SIG-M5 (cell line): Measurements from ENCODE around the gene ACP1.

Experiments used
- DNase-seq: peaks from one replicate; lab custom pipeline; 2025; lab: John Stamatoyannopoulos, UW

Gene ACP1

DNA sequence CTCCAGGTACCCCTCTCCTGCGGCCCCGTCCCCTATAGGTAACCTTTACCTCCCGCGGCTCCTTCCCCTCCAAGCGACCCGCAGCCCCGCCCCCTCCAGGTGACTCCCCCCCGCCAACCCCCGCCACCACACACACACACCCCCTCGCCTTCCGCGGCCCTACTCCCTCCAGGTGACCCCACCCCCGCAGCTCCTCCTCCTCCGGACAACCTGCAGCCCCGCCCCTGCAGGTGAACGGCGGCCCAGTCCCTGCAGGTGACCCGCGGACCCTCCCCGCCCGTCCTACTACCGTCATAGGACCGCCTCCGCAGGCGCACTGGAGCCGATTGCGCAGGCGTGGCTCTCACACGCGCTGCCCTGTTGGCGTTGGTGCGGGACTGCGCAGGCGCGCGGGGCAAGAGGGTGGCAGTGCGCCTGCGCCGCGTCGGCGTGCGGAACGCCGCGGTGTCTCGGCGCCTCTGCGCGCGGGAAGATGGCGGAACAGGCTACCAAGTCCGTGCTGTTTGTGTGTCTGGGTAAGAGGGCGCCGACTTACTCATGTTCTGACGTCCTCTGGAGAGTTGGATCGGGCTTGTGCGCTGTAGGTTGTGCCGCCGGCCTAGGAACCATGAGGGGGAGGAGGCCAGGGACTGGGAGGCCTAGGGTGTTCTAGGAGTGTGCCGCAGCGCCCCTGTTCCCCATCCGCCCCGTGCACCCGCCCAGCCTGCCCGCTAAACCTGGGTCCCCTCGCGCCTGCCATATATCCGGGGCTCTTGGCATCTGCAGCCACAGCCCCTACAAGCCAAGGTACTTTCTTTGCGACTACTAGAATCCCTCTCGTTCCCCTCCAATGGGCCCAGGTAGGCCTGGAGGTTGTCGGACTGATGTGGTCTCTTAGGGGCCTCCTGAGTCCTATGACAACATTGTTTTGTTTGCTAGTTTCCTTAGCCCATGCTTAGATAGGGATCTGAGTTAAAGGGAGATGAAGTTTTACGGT is at the start of gene ACP1:
Gene ACP1 (plus strand): TSS at position 455 of the 976 bp plus-strand sequence. CDS start 18 bp downstream, at position 473.
- DNase-seq: peak; percentile 38

DNA sequence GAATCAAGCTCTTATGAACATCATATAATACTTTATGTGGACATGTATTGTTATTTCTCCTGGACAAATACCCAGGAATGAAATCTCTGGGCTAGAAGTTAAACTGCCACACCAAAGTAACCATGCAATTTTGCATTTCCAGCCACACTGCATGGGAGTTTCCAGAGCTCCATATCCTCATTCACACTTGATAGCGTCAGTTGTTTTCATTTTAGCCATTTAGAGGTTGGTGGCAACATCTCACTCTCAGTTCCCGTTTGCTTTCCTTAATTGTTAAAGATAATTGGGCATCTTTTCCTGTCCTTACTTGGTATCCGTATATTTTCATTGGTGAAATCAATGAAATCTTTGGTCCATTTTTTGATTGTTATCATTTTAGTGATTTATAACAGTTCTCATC is 48.7 kb upstream of the ACP1 start:
- DNase-seq: no peak

DNA sequence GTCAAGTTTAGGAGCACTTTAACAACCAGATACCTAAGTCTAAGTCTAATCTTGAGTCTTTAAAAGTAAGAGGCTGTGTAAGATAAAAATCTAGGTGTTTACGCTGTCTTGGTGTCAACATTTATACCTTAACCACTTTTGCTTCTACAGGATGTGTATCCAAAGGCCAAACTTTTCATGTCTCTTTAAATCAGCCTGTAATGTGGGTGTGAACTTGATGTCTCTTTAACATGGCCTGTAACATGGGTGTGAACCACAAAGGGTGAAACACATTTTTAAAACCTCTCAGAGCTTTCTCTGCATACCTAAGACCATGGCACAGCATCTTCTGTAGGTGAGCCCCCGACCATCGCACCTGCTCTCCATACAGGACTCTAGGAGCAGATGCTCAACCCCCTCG is 41.3 kb upstream of the ACP1 start:
- DNase-seq: no peak

DNA sequence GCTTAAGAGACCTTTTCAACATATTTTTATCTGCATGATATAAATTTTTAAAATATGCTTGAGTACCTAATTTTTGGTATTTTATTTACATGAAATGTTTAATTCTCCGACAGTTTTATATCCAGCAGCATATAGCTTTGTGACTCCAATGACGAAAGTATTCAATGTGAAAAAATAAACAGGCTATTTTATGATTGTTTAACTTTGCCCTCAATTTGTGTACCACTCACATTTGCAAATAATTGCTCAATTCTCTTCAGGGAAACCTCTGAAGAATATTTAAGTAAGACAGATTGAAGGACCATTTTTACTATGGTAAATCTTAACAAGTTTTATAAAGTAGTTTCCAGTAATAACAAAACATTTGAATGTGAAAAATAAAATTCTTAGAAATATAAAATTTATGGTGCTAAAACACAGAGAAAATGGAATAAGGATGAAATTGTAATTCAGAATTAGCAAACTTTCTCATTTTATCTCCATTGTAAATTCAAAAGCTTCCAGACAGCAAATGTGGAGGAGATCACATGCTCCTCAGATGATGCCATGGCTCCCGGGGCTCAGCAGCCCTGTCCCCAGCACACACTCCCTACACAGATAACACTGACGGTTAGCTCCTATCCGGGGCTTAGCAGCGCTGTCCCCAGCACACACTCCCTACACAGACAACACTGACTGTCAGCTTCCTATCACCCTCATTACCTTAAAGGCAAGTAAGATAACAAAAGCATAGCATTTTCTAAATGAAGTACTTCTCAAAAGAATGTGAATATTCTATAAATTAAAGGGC is 40.6 kb upstream of the ACP1 start:
- DNase-seq: no peak

DNA sequence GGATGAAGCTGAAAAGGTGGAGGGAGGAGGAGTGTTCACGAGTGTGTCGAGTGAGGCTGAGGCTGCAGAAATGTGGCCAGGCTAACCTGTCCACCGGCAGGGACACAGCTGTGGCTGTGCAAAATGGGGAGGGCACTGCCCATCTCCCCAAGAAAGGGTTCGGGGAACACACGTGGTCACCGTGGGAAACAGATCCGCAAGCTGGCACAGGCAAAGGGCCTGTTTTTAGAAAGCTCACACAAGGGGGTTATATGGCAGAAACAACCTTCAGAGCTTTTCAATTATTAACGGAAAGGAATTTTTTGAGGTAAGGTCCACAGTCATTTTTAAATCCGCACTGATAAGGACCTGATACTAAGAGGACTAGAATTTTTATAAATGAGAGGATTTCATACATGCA is 36.6 kb upstream of the ACP1 start:
- no peak for DNase-seq

DNA sequence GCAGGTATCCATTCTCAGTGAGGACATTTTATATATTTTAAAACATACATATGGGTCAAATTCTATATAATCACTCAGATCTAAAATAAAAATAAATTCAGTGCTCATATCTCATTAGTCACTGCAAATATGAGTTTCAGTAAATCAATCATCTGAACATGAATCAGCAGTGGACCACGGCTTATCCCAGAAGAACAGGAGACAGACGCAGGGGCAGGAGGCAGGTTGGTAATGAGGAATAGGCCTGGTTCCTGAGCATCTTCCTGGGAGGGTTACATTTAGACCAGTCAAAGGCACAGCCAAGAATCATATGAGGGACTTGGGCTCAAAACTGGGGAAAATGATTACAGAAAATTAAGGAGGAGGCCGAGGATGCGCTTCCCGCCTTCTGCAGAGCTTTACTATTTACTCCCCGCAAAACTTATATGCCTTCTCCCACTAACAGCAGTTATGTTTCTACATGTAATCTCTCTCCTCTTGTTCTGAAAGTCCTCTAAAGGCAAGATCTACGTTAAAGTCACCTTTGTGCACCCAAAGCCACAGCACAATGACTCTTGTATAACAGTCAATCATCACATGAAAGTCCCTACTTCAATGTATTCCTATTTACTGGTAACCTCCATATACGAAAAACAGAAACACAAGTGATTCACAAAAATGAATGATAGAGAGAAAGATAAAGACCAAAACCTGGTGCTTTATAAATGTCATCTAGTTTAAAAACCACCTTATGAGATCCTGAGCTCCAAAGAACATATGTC is 36.0 kb upstream of the ACP1 start:
- no peak for DNase-seq

DNA sequence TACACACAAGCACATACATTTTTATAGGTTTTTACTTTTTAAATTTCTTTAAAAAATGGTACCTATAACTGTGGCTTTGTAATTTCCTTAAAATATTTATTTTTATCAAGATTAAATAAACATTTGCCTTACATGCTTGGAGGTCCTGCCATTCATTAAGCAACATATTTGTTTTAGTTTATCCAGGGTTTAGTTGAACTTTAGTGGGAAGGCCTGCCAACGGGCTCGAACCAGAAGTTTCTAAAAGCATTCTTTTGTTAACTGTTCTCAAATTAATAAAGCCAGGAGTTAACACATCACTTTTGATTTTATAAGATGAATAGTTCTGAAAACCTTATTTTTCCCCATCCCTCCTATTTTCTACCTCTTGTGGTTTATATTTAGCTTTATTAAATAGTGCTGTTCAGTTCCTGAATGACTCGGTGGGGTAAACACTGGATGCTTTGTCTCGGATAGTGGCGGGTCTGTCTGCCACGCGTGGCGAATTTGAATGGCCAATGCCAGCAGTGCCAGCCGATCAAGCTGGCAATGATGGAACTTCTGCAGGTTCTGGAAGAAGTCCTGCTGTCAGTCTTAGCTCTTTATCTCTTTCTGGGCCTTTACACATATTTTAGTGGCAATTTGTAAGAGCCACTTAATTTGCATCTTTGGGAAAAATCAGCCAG is 33.1 kb upstream of the ACP1 start:
- no peak for DNase-seq

DNA sequence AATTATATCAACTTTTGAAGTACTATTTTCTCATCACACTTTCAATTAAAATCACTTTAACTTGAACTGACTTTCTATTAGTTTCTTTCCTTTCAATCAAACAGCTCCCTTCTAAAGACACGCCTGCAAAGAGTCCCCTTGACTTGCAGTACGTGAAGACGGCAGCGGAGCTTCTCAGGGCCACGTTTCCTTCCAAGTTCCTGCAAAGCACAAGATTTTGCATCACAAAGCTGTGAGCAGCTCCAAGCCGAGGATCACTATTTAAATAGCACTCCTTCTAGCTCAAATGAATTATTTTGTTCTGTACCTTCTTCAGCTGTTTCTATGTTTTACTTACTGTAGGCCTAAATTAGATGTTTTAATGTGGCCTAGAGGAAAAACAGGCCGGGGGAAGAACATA is 31.7 kb upstream of the ACP1 start:
- DNase-seq: no peak

DNA sequence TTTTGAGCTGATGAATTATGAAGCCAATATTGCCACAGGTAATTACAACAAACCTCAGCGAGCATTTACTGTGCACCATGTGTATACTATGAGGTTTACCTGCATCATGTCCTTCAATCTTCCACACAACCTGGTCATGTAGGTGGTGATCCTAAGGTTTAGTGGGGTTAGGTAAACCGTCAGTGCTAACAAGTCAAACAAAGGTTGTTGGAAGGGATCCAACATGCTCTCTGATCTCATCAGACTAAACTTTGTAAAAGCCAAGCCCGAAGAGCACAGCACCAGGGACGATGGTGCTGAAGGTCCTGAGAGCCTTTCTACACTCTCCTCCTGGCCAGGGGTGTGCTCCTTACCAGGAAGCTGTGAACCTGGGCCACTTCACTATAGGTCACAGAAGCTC is 30.3 kb upstream of the ACP1 start:
- DNase-seq: no peak

DNA sequence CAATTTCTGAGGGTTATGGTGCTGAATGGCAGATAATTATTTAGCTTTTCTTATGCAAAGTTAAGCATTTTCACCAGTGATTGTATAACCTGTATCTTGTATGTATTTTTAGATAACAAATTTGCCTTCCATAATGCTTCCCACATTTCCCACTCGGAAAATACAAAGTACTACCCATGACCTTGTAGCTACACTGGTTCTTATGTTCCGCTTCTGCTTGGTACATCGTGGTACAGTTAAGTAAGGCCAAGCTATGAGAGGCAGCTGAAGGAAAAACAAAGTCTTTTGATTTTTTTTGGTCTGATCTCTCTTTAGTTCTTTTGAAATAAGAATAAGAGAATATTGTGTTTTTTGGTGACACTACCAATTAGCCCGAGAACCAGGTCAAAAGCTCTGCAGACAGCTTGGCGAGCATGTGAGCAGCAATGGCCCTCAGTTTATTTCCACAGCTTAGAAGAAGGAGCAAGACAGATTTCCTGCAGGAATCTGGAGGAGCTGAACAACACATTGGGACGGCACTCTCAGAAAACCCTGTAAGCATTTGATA is 27.7 kb upstream of the ACP1 start:
- no peak for DNase-seq

DNA sequence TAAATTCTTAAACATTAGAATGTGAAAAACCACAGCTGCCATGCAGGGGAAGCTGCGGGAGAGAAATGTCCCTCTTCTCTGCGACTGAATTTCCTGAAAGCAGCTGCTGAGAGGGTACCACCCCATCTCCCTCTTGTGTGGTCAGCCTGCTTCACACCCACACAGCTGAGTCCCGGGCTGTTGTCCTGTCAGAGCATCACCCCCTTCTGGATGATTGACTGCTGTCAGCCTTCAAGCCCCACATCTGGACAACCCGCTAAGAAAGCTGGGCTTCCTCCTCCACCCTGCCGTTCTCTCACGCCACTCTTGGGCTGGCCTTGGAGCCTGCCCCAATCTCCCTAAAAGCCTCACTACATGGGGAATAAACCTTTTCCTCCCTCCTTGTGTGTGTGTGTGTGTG is 26.9 kb upstream of the ACP1 start:
- DNase-seq: no peak

DNA sequence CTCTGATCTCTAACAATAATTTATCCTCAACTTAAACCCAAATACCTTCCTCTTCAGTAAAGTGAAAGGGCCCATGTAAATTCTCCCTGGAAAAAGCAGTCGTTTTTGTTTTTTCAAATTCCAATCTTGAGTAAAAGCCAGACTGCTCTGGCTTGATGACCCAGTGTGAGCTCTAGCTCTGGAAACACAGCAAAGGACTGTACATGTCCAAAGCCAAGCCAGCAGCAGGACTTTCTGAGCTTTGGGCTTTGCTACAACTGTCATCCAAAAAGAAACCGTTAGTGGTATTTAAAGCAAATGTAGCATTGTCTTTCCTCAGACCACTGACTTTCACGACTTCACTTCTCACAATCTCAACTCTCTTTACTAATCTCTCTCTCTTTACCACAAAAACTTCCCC is 26.3 kb upstream of the ACP1 start:
- DNase-seq: no peak

DNA sequence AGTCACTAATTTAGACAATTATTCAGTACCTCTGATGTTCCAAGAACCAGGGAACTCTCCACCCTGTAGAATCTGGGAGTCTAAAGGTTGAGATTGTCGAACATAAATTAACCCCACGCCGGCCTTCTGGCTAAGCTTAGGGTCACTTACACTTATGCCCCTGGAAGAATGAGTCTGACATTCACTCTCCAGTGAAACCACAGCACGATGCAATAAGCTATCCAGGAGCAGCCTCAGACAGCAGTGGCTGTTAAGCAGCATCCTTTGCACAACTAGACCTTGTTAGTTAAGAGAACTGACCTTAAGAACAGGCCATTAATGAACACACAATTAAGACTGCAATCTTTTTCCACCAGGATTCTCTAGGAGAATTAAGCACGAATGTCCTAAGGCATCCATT is 25.9 kb upstream of the ACP1 start:
- DNase-seq: no peak

DNA sequence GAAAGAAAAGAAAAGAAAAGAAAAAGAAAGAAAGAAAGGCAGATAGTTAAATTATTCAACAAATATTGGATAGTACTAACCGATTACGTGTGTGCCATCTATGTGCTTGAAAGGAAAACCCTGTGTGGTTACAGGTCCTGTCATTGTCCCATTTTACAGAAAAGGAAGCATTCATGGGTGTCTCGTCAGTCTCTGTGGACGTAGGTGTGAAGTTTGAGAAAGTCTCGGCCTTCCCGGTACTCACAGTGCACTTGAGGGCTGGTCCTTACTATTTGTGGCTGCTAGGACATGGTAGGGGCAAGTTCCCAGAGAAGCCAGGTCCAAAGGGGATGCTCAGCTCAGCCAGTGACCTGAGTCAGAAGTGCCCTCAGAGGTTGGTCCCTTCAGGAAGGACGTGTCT is 20.2 kb upstream of the ACP1 start:
- no peak for DNase-seq

DNA sequence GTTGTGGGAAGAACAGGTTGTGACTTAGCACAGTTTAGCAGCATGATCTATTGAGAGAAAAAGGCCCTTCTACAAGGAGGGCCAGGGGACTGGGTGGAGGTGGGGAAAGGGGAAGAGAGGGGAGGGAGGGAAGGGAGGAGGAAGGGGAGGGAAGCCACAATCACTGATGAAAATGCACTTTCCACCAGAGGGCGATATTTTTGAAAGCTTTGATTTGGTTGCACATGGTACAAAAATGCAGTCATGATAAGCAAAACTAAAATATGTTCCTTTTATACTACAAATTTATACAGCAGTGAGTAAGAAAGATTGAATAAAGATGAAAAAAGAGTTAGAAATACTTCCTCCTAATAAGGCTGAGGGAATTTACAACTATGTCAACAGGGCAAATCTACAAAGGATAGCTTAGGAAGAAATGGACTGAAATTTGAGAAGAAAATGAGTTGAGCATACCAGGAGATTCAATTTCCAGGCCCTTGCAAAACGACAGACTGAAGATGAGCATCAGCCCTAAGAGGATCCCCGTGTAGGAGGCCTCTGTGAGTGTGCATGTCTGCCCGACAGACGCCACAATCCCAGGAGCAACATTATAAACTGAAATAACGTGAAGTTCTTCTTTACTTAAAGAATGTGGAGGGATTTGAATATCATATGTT is 18.1 kb upstream of the ACP1 start:
- DNase-seq: no peak

DNA sequence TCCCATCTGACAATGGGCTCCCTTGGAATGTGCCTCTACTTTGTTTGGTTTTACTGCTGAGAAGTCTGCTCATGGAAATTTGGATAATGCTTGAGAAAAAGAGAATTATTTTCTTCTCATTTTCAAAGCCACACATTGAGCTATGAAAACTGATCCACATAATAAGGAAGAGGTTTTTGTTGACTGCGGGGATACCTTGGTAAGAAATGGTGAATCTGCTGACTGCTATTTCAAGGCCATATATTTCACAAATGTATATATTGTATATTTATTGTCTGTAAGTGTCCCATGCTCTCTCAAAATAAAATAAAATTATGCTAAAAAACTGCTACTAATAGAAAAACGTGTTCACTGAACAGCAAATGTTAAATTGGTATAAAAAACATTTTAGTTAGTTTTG is 16.0 kb upstream of the ACP1 start:
- no peak for DNase-seq

DNA sequence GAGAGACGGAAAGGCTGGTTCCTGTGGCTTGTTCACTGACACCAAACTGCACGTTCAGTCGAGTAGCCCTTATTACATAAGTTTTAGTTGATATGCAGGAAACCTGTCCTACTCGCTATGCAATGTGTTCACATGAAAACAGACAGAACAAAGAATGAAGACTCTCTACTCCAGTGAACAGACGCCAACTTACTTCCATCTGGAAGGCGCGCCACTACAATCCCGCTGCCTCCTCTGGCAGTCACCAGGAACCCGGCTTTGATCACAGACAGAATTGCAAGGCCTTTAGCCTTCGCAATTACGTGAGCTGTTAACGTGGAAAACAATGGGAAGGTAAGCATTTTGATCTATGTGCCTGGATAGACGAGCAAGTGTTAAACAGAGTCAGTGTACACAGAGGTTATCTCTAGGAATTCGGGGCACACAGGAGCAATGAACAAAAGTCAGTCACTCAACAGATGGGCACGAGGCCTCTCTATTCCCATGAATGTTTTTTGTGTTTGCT is 15.2 kb upstream of the ACP1 start:
- no peak for DNase-seq

DNA sequence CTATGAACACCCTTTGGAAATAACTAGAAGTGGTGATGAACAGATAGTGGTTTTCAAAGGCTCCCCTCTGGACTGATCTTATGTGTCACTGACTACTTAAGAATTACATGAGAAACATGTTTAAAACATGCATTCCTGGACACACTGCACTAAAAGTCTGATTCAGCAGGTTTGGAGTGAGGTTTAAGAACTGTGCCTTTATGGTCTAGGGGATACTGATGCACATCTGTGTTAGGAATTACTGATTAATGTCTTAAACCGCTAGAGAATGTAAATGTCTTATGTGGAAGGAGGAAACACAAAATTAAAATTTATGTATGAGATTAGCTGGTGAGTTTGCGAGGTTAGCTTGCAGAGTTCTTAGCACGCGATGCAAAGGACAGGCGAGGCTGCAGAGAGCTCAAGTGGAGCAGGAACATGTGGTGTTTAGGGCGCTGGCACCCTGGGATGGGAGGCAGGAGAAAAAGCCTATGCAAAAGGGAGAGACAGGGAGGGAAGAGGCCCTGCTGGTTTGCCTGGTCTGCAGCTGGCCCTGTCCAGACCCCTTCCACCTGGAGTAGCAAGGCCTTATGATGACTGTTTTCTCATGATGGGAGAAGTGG is 12.6 kb upstream of the ACP1 start:
- no peak for DNase-seq

DNA sequence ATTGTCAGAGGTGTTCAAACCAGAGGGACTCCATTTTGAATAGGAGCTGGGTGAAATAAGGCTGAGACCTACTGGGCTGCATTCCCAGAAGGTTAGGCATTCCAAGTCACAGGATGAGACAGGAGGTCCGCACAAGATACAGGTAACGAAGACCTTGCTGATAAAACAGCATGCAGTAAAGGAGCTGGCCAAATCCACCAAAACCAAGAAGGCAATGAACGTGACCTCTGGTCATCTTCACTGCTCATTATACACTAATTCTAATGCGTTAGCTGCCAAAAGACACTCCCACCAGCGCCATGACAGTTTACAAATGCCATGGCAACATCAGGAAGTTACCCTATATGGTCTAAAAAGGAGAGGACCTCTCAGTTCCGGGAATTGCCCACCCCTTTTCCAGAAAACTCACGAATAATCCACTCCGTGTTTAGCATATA is 11.5 kb upstream of the ACP1 start:
- DNase-seq: no peak

DNA sequence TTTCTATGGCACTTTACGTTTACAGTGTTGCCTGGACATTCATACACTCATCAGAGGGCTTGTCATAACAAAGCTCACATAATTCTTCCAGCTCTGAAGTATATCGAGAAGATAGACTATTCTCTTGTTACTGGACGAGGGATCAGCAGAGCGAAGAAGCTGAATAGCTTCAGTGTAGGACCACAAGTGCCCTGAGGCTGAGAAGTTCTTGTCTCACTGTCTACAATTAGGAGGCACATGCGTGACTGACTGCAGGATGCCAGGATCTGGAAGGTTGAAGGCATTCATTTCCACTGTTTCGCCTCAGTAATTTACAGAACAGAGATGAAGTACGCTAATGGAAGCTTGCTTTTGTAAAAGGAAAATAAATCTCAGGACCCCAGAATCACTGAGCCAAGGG is 10.5 kb upstream of the ACP1 start:
- DNase-seq: no peak
